NT2/D1 (cell line): ENCODE measurements around the gene PLCB1.

ENCODE experiments used
- DNase-seq: peaks from one replicate; pipeline ENCODE4 v3.0.0-alpha.2; 2011; ENCODE audit warnings: low read depth, low spot score
- H3K27me3 ChIP-seq: 2 replicates; pipeline ENCODE4 v1.6.0; 2011; ENCODE audit warnings: mild to moderate bottlenecking; ENCODE audit not compliant: insufficient read length, insufficient read depth
- H3K36me3 ChIP-seq: 2 replicates; pipeline ENCODE4 v1.6.1; 2011; ENCODE audit warnings: mild to moderate bottlenecking, low read length, mixed read lengths; ENCODE audit not compliant: insufficient read depth, insufficient read length
- H3K4me1 ChIP-seq: 2 replicates; pipeline ENCODE4 v1.5.1; 2011; ENCODE audit not compliant: insufficient read depth, insufficient read length
- H3K4me3 ChIP-seq: 2 replicates; pipeline ENCODE4 v1.5.1; 2011; ENCODE audit warnings: low read depth; ENCODE audit not compliant: insufficient read length
- H3K9ac ChIP-seq: 2 replicates; pipeline ENCODE4 v1.6.0; 2011; ENCODE audit warnings: low read depth; ENCODE audit not compliant: insufficient read length
- H3K9me3 ChIP-seq: 2 replicates; pipeline ENCODE4 v1.5.1; 2011; ENCODE audit warnings: mild to moderate bottlenecking, low read length; ENCODE audit not compliant: insufficient read depth
- SUZ12 ChIP-seq: IDR thresholded peaks from 2 replicates; pipeline ENCODE4 v1.6.1; 2011; ENCODE audit not compliant: insufficient read length, insufficient read depth; ENCODE audit errors: extremely low read depth
- YY1 ChIP-seq: IDR thresholded peaks from 2 replicates; pipeline ENCODE4 v1.6.1; 2011; ENCODE audit not compliant: insufficient read length, insufficient read depth
- ZNF274 ChIP-seq: IDR thresholded peaks from 2 replicates; pipeline ENCODE4 v1.6.1; 2011; ENCODE audit warnings: mild to moderate bottlenecking, low read depth, low read length

Gene PLCB1

DNA sequence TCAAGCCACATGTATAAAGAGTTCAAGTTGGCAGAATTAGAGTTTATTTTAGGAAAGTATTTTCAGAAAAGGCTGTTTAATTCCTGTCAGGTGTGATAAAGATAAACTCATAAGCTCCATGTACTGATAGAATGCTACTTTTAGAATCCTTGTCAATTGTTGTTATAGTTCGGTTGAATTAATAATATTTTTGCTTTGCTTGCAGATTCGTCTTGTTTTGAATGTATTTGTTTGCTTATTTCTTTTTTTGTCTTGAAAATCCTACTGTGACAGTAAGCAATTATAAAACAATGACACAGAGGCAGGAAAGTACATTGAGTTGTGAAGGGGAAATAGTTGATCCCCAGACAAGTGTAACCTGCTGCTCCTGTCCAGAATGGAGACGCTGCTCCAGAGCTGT, 602.9 kb downstream of the PLCB1 start:
- H3K27me3 ChIP-seq: no peaks in the 10 kb centered on the region
- H3K9ac ChIP-seq: no peak overlapping the region
- H3K4me3 ChIP-seq: no peak overlapping the region
- TF ChIP-seq SUZ12 (no peak), YY1 (no peak), ZNF274 (no peak)
- H3K9me3 ChIP-seq: no peaks in the 10 kb centered on the region
- DNase-seq: no peak
- H3K4me1 ChIP-seq: no peaks in the 10 kb centered on the region
- H3K36me3 ChIP-seq: no peaks in the 10 kb centered on the region

DNA sequence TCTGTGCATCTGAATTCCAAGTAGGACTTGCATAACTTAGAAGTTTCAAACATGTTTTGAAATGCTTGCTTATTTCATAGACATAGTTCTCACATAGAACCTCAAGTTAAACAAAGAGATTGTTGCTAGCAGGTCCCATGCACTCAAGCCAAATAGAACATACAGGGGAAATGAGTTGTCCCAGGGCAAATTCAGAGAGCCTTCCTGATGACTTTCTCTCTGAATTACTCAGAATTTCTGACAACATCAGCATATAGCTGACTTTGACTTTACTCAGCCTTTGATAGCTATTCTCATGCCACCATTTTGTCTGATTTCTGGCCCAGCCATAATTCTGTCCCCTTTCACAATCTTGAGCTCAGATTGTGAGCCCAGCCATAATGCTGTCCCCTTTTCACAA, 603.6 kb downstream of the PLCB1 start:
- no peaks in the 10 kb centered on the region for H3K27me3 ChIP-seq
- no peak overlapping the region for H3K9ac ChIP-seq
- DNase-seq: no peak
- no peak for TF ChIP-seq SUZ12
- TF ChIP-seq YY1: no peak
- no peak for TF ChIP-seq ZNF274
- H3K4me1 ChIP-seq: no peaks in the 10 kb centered on the region
- no peak overlapping the region for H3K4me3 ChIP-seq
- H3K9me3 ChIP-seq: no peaks in the 10 kb centered on the region
- H3K36me3 ChIP-seq: no peaks in the 10 kb centered on the region

DNA sequence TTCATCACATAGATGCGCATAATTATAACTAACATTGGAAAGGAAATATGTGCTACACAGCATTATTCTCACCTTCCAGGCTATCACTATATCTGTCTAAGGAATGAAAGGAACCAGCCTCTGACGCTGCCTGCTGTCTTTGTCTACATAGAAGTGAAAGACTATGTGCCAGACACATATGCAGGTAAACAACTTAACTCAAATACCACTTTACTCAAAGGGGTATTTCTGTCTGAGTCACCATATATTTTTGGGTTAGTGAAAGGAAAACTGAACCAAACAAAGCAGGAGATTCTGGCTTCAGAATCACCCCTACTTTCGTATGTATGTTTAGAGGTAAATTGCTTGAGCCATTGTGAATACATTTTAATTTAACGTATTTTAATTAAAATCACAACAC, 608.2 kb downstream of the PLCB1 start:
- Histone ChIP-seq H3K4me3 (no peak overlapping the region), H3K4me1 (no peaks in the 10 kb centered on the region), H3K27me3 (no peaks in the 10 kb centered on the region), H3K36me3 (no peaks in the 10 kb centered on the region), H3K9me3 (no peaks in the 10 kb centered on the region), H3K9ac (no peak overlapping the region)
- no peak for DNase-seq
- TF ChIP-seq ZNF274: no peak
- no peak for TF ChIP-seq SUZ12
- no peak for TF ChIP-seq YY1

DNA sequence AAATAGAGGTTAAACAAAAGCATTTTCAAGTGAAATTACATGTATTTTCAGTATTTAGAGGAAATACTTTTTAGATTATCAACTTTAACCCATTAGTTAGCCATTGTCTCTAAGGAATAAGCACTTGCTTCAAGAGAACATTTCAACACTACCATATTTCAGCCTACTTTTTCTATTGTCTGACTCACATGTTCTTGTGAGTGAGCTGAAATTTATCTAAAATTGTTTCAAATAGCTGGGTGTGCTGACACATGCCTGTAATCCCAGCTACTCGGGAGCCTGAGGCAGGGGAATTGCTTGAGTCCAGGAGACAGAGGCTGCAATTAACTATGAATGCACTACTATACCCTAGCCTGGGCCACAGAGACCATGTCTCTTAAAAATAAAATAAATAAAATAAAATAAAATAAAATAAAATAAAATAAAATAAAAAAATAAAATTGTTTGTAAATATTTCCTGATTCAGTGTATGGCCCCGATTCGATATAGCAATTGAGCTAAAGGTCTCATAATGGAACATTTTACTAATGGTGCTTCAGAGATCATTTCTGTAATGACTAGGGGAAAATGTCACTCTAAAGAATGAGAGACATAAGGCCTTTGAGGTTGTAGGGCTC, 612.3 kb downstream of the PLCB1 start:
- Histone ChIP-seq H3K36me3 (no peaks in the 10 kb centered on the region), H3K9ac (no peak overlapping the region), H3K9me3 (no peaks in the 10 kb centered on the region), H3K4me3 (no peak overlapping the region), H3K4me1 (no peaks in the 10 kb centered on the region), H3K27me3 (no peaks in the 10 kb centered on the region)
- DNase-seq: no peak
- no peak for TF ChIP-seq YY1
- no peak for TF ChIP-seq SUZ12
- TF ChIP-seq ZNF274: no peak

DNA sequence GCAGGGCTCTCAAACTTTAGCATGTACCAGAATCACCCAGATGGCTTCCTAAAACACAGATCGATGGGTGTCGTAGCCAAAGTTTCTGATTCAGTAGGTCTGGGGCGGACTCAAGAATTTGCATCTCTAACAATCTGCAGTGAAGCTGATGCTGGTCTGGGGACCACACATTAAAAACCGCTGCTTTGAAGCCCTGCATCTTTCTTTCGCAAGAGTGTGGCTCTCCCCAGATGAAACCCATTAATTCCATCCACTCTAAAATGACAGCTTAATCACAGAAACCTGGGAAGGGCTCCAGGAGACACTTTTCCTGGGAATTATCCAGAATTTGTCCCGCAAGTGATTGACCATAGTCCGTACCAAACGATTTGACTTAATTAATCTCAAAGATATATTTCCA, 617.0 kb downstream of the PLCB1 start:
- H3K4me3 ChIP-seq: no peak overlapping the region
- TF ChIP-seq YY1 (no peak), SUZ12 (no peak), ZNF274 (no peak)

DNA sequence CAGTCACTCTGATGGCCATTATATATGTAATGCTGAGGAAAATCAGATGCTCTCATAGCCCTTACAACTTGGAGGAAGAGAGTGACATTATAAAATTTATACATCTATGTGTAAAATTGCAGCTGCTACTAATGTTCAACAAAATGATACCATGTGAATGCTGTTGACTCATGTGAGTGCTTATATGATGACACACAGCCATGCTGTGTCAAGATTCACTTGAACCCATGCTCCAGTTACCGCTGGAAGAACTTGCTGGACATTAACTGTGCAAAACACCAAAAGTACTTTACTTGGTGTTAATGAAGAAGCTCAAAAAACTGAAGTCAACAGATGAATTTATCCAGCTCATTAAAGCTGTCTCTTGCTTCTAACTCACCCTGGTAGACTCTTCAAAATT, 617.9 kb downstream of the PLCB1 start:
- TF ChIP-seq YY1 (no peak), SUZ12 (no peak), ZNF274 (no peak)
- no peak overlapping the region for H3K4me3 ChIP-seq
- H3K9ac ChIP-seq: no peak overlapping the region
- no peaks in the 10 kb centered on the region for H3K9me3 ChIP-seq
- H3K4me1 ChIP-seq: no peaks in the 10 kb centered on the region
- no peaks in the 10 kb centered on the region for H3K27me3 ChIP-seq
- H3K36me3 ChIP-seq: no peaks in the 10 kb centered on the region
- DNase-seq: no peak

More for the DNA sequence above, 617.0 kb downstream of the PLCB1 start:
- DNase-seq: no peak
- Histone ChIP-seq H3K27me3 (no peaks in the 10 kb centered on the region), H3K9me3 (no peaks in the 10 kb centered on the region), H3K36me3 (no peaks in the 10 kb centered on the region), H3K4me1 (no peaks in the 10 kb centered on the region), H3K9ac (no peak overlapping the region)

DNA sequence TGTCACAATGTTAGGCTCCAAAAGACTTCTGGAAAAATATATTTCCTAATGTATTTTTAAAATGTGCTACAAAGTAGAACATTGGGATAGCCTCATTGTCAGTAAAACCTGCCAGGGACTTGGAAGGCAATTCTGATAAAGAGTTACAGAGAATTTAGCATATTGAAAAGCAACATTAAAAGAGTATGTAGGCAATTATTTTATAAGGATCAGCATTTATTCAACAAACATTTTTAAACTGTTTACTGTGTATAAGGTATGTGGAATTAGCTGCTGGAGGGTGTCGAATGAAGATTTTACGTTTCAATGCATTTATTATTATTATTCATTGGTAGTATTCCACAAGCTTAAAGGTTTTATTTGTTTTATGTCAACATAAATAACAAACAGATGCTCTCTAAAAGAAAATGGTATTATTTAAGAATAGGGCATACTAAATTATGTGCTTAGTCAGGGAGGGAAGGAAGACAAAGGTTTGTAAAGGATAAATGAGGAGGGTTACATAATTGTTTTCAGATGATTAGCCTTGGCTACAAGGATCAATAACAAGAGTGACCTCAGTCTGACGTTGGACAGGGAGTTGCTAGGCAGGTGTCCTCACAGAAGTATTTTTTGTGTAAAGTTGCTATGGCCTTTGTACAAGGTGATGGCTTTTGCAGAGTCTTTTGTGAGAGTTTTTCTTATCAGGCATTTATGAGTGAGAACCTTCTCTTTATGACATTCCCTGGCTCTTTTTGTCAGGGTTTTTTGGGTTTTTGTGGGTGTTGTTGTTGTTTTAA, 623.5 kb downstream of the PLCB1 start:
- Histone ChIP-seq H3K36me3 (no peaks in the 10 kb centered on the region), H3K9me3 (no peaks in the 10 kb centered on the region), H3K9ac (no peak overlapping the region), H3K27me3 (no peaks in the 10 kb centered on the region), H3K4me3 (no peak overlapping the region), H3K4me1 (no peaks in the 10 kb centered on the region)
- TF ChIP-seq ZNF274 (no peak), SUZ12 (no peak), YY1 (no peak)
- DNase-seq: no peak
